ENCODE data around the gene BNC2. TPM values are rescaled to one million over a fixed set of nuclear protein-coding genes. Genes with fewer than 3 reads are reported as not detected.
"Not testable (repeated sequence)": the region's sequence is repeated elsewhere in the genome, so short reads cannot be mapped to it uniquely, and the experiment has no call there.

BNC2 gene
- total RNA-seq, 1 donor from 2014 or later, result 16.8 TPM

- no peak for DNase-seq (ENCODE audit: low read depth, low spot score)
These were observed 326.8 kb downstream of the BNC2 start for GRCh38 chr9:16543686-16544085.

GRCh38 chr9:16543225-16543624, 327.2 kb downstream of the BNC2 start:
- DNase-seq (ENCODE audit: low read depth, low spot score), result no peak

- no peak for DNase-seq (ENCODE audit: low read depth, low spot score)
These were observed 328.2 kb downstream of the BNC2 start for GRCh38 chr9:16542290-16542689.

GRCh38 chr9:16540743-16541613, 329.5 kb downstream of the BNC2 start:
- DNase-seq (ENCODE audit: low read depth, low spot score), result no peak

GRCh38 chr9:16539626-16540025, 330.8 kb downstream of the BNC2 start:
- not testable (repeated sequence) for DNase-seq (ENCODE audit: low read depth, low spot score)

- DNase-seq (ENCODE audit: low read depth, low spot score), result no peak
These were observed 334.9 kb downstream of the BNC2 start for GRCh38 chr9:16535555-16535954.

- DNase-seq (ENCODE audit: low read depth, low spot score), result peak; percentile 60
These were observed 337.6 kb downstream of the BNC2 start for GRCh38 chr9:16532681-16533450.

GRCh38 chr9:16532272-16532671, 338.2 kb downstream of the BNC2 start:
- DNase-seq (ENCODE audit: low read depth, low spot score), result no peak

- no peak for DNase-seq (ENCODE audit: low read depth, low spot score)
These were observed 339.5 kb downstream of the BNC2 start for GRCh38 chr9:16530669-16531642.

- DNase-seq (ENCODE audit: low read depth, low spot score), result no peak
These were observed 342.9 kb downstream of the BNC2 start for GRCh38 chr9:16527573-16527972.

- peak; percentile 73 for DNase-seq (ENCODE audit: low read depth, low spot score)
These were observed 344.1 kb downstream of the BNC2 start for GRCh38 chr9:16526380-16526779.

GRCh38 chr9:16524823-16525222, 345.6 kb downstream of the BNC2 start:
- DNase-seq (ENCODE audit: low read depth, low spot score), result no peak

GRCh38 chr9:16524078-16524477, 346.4 kb downstream of the BNC2 start:
- no peak for DNase-seq (ENCODE audit: low read depth, low spot score)

- DNase-seq (ENCODE audit: low read depth, low spot score), result no peak
These were observed 348.5 kb downstream of the BNC2 start for GRCh38 chr9:16521868-16522411.

GRCh38 chr9:16519001-16519400, 351.5 kb downstream of the BNC2 start:
- DNase-seq (ENCODE audit: low read depth, low spot score), result no peak

GRCh38 chr9:16516891-16517290, 353.6 kb downstream of the BNC2 start:
- DNase-seq (ENCODE audit: low read depth, low spot score), result no peak

- DNase-seq (ENCODE audit: low read depth, low spot score), result no peak
These were observed 354.6 kb downstream of the BNC2 start for GRCh38 chr9:16515879-16516301.

- no peak for DNase-seq (ENCODE audit: low read depth, low spot score)
These were observed 355.3 kb downstream of the BNC2 start for GRCh38 chr9:16515207-16515606.

- DNase-seq (ENCODE audit: low read depth, low spot score), result no peak
These were observed 356.3 kb downstream of the BNC2 start for GRCh38 chr9:16514131-16514530.

- DNase-seq (ENCODE audit: low read depth, low spot score), result no peak
These were observed 358.2 kb downstream of the BNC2 start for GRCh38 chr9:16512281-16512680.

GRCh38 chr9:16510482-16510881, 360.0 kb downstream of the BNC2 start:
- DNase-seq (ENCODE audit: low read depth, low spot score), result no peak
